Mammary epithelial cell (primary cell): ENCODE data around the gene CALR3.

Experiments used
- EZH2 ChIP-seq: IDR thresholded peaks from 2 replicates; pipeline ENCODE4 v1.6.1; 2012; ENCODE audit warnings: low read length, inconsistent platforms, borderline replicate concordance
- TF ChIP-seq, protein P1 (sequence below), 2 donors: IDR thresholded peaks in 1 of 2; conservative IDR thresholded peaks in 1 of 2; 2 replicates each; pipeline ENCODE4 v1.5.1; 2011 to 2012; ENCODE audit warnings: inconsistent platforms in 2 of 2, low read length in 2 of 2, mild to moderate bottlenecking in 2 of 2, control low read depth in 1 of 2, low read depth in 1 of 2; ENCODE audit not compliant: insufficient read depth in 1 of 2; ENCODE audit errors: extremely low read depth in 1 of 2

DNA sequence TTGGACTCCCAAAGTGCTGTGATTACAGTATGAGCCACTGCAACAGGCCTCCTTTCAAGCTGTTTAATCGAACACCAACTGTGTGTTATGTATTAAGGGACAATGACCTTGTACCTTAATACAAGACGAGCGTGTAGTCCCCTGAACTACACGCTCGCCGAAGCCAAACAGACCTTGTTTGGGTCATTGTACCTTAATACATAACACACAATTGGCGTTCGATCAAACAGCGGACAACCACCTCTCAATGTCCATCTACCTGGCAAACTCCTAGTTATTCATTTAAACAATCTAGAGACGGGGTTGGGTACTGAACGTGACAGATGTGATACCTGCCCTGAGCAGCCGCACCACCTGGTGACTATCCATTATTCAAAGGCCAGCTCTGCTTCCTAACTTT lies 45.0 kb upstream of the CALR3 start:
- TF ChIP-seq, protein P1, sequence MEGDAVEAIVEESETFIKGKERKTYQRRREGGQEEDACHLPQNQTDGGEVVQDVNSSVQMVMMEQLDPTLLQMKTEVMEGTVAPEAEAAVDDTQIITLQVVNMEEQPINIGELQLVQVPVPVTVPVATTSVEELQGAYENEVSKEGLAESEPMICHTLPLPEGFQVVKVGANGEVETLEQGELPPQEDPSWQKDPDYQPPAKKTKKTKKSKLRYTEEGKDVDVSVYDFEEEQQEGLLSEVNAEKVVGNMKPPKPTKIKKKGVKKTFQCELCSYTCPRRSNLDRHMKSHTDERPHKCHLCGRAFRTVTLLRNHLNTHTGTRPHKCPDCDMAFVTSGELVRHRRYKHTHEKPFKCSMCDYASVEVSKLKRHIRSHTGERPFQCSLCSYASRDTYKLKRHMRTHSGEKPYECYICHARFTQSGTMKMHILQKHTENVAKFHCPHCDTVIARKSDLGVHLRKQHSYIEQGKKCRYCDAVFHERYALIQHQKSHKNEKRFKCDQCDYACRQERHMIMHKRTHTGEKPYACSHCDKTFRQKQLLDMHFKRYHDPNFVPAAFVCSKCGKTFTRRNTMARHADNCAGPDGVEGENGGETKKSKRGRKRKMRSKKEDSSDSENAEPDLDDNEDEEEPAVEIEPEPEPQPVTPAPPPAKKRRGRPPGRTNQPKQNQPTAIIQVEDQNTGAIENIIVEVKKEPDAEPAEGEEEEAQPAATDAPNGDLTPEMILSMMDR (conservative IDR thresholded peaks at IDR 0.05 in 1 of 2, IDR thresholded peaks at IDR 0.05 in 1 of 2; ENCODE audit: extremely low read depth in 1 of 2, insufficient read depth in 1 of 2, low read depth in 1 of 2, low read length in 2 of 2): no peak
- TF ChIP-seq EZH2: no peak
